Fibroblast of pulmonary artery (primary cell): Measurements from ENCODE around the gene SMCO2.

Source experiments
- DNase-seq: peaks from one replicate; pipeline ENCODE4 v3.0.0-alpha.2; 2010; ENCODE audit warnings: low read depth
- H3K4me3 ChIP-seq: replicated peaks from 2 replicates; pipeline ENCODE4 v1.5.1; 2011; ENCODE audit warnings: low read depth, mild to moderate bottlenecking, control low read depth, low read length, moderate library complexity
- TF ChIP-seq, protein P1 (sequence below): IDR thresholded peaks from 2 replicates; pipeline ENCODE4 v1.5.1; 2011; ENCODE audit warnings: mild to moderate bottlenecking, control low read depth, low read length, inconsistent platforms; ENCODE audit errors: missing control alignments

The SMCO2 gene

DNA sequence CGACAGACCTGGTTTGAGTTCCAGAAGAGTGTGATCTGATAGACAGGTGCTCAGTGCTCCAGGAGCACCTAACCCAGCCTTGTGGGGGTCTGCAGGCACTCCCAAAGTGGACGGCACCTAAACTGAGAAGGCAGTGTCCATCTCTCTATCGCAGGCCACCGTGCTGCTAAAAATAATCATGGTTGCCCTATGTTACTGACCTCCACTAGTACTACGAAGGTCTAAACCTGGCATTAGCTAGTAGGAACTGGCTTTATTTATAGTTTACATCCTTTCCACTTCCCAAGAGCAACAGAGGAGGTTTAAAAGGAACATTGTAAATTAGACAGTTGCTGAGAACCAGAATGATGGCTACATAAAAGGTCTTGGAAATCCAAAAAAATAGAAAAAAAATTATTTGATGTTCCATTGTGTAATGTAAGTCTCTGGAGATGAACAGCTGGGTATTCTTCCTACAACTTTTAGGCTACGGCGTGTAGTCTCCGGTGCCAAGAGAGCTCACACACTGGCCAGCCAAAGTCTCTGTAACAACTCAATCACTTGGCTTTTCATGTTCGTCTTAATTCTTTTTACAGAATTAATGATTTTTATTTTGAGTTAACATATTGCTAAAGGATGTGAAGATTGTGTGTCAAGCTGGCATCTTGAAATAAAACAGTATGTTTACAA, 104.8 kb downstream of the SMCO2 start:
- no peak for DNase-seq
- H3K4me3 ChIP-seq = no peak overlapping the region
- TF ChIP-seq, protein P1, sequence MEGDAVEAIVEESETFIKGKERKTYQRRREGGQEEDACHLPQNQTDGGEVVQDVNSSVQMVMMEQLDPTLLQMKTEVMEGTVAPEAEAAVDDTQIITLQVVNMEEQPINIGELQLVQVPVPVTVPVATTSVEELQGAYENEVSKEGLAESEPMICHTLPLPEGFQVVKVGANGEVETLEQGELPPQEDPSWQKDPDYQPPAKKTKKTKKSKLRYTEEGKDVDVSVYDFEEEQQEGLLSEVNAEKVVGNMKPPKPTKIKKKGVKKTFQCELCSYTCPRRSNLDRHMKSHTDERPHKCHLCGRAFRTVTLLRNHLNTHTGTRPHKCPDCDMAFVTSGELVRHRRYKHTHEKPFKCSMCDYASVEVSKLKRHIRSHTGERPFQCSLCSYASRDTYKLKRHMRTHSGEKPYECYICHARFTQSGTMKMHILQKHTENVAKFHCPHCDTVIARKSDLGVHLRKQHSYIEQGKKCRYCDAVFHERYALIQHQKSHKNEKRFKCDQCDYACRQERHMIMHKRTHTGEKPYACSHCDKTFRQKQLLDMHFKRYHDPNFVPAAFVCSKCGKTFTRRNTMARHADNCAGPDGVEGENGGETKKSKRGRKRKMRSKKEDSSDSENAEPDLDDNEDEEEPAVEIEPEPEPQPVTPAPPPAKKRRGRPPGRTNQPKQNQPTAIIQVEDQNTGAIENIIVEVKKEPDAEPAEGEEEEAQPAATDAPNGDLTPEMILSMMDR = no peak
